Measurements from ENCODE around the gene SETDB2. TPM values are rescaled to one million over a fixed set of nuclear protein-coding genes. Genes with fewer than 3 reads are reported as not detected.

SETDB2 gene
- total RNA-seq, 1 donor from 2014 or later: 25.1 TPM

GRCh38 chr13:49444524-49445395, 686 bp downstream of the SETDB2 start:
- POLR2A ChIA-PET: interaction anchor here (0.6 to 4.3 kb wide), 30 partner anchors 9 to 637 kb away, joined by 3 to 85 read pairs (median 6); partner anchors contain the start of genes ARL11, EBPL, FNDC3A and KPNA3
- intact Hi-C loops (cut with micrococcal nuclease): loop anchor here (1.0 to 5.0 kb wide), 12 partner anchors 51 to 1407 kb away; partner anchors contain the start of genes CDADC1, EBPL, NUDT15 and PHF11
- ATAC-seq (ENCODE audit: low read depth): peak; percentile 5
- Mint-ChIP-seq H3K9me3 (no peaks in the 10 kb centered on the region), H3K27me3 (no peaks in the 10 kb centered on the region), H3K4me1 (peaks cover 74% of the 10 kb centered on the region), H3K36me3 (ENCODE audit: low read depth) (peaks cover 33% of the 10 kb centered on the region), H3K27ac (peak overlapping the region; percentile 99), H3K4me3 (peak overlapping the region; percentile 94)
- TF ChIP-seq CTCF (IDR thresholded peaks at IDR 0.05): no peak
- CTCF ChIA-PET: interaction anchor here (2.3 kb wide), 1 partner anchor 163 kb away, joined by 18 read pairs; no protein-coding TSS in a partner anchor
- DNase-seq: no peak

- Mint-ChIP-seq H3K27me3 (no peaks in the 10 kb centered on the region), H3K4me1 (peaks cover 73% of the 10 kb centered on the region), H3K4me3 (peak overlapping the region; percentile 59), H3K9me3 (no peaks in the 10 kb centered on the region), H3K36me3 (ENCODE audit: low read depth) (peaks cover 40% of the 10 kb centered on the region), H3K27ac (peak overlapping the region; percentile 79)
- no peak for TF ChIP-seq CTCF (IDR thresholded peaks at IDR 0.05)
- CTCF ChIA-PET: no interaction called here
- no peak for ATAC-seq (ENCODE audit: low read depth)
- intact Hi-C loops (cut with micrococcal nuclease): loop anchor here (5.0 kb wide), 1 partner anchor 1409 kb away; the partner anchor contains the start of gene NUDT15
- DNase-seq: no peak
- POLR2A ChIA-PET: interaction anchor here (0.6 to 4.3 kb wide), 5 partner anchors 8 to 49 kb away, joined by 3 to 85 read pairs (median 5); partner anchors contain the start of gene PHF11
These were observed 2.4 kb downstream of the SETDB2 start for GRCh38 chr13:49446473-49446872.

GRCh38 chr13:49448753-49449152, 4.7 kb downstream of the SETDB2 start:
- H3K36me3 Mint-ChIP-seq (ENCODE audit: low read depth): peaks cover 56% of the 10 kb centered on the region
- POLR2A ChIA-PET: interaction anchor here (0.6 kb wide), 2 partner anchors 8 to 90 kb away, joined by 3 to 4 read pairs; no protein-coding TSS in a partner anchor
- peaks cover 57% of the 10 kb centered on the region for H3K4me1 Mint-ChIP-seq
- no peak for TF ChIP-seq CTCF (IDR thresholded peaks at IDR 0.05)
- CTCF ChIA-PET: interaction anchor here (1.3 kb wide), 1 partner anchor 18 kb away, joined by 3 read pairs; no protein-coding TSS in a partner anchor
- H3K9me3 Mint-ChIP-seq: no peaks in the 10 kb centered on the region
- peak overlapping the region; percentile 53 for H3K27ac Mint-ChIP-seq
- ATAC-seq (ENCODE audit: low read depth) (no peak), DNase-seq (no peak)
- no peak overlapping the region for H3K4me3 Mint-ChIP-seq
- intact Hi-C loops (cut with micrococcal nuclease): loop anchor here (5.0 kb wide), 1 partner anchor 1411 kb away; the partner anchor contains the start of gene NUDT15
- no peaks in the 10 kb centered on the region for H3K27me3 Mint-ChIP-seq

- no peak overlapping the region for H3K4me3 Mint-ChIP-seq
- intact Hi-C loops (cut with micrococcal nuclease): no loop called here
- H3K27ac Mint-ChIP-seq: peak overlapping the region; percentile 36
- TF ChIP-seq CTCF (IDR thresholded peaks at IDR 0.05): no peak
- peaks cover 62% of the 10 kb centered on the region for H3K4me1 Mint-ChIP-seq
- H3K36me3 Mint-ChIP-seq (ENCODE audit: low read depth): peaks cover 43% of the 10 kb centered on the region
- ChIA-PET POLR2A (interaction anchor here (0.6 to 0.9 kb wide), 2 partner anchors 40 to 46 kb away, joined by 5 to 6 read pairs; partner anchors contain the start of gene PHF11), CTCF (no interaction called here)
- DNase-seq (no peak), ATAC-seq (ENCODE audit: low read depth) (no peak)
- no peaks in the 10 kb centered on the region for H3K27me3 Mint-ChIP-seq
- H3K9me3 Mint-ChIP-seq: no peaks in the 10 kb centered on the region
These were observed 6.2 kb downstream of the SETDB2 start for GRCh38 chr13:49450105-49450819.

Measured in activated B cell treated with CpG ODN at 0.5 μM for 24 hours (primary cell).